SHP77 (cell line): Measurements from ENCODE around the gene PILRB.
"Not testable (repeated sequence)": the region's sequence is repeated elsewhere in the genome, so short reads cannot be mapped to it uniquely, and the experiment has no call there.

Experiments used
- DNase-seq, 2 experiments: peaks; one replicate each; lab custom pipeline; 2025; lab: John Stamatoyannopoulos, UW

PILRB gene

GRCh38 chr7:100356416-100357068 is 1.4 kb upstream of the PILRB start:
- DNase-seq, result no peak

- DNase-seq, result no peak
Observed at GRCh38 chr7:100357131-100357561, 771 bp upstream of the PILRB start.

DNA sequence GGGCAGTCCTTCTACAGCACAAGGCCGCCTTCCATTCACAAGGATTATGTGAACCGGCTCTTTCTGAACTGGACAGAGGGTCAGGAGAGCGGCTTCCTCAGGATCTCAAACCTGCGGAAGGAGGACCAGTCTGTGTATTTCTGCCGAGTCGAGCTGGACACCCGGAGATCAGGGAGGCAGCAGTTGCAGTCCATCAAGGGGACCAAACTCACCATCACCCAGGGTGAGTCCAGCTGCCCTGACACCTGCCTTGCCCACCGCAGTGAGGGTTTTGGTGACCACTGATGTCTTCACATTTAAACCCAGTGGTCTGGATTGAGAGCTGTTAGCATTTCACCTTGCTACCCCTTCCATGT is 918 bp downstream of the PILRB start:
- no peak for DNase-seq

GRCh38 chr7:100360135-100360854 is 2.4 kb downstream of the PILRB start:
- no peak for DNase-seq

DNA sequence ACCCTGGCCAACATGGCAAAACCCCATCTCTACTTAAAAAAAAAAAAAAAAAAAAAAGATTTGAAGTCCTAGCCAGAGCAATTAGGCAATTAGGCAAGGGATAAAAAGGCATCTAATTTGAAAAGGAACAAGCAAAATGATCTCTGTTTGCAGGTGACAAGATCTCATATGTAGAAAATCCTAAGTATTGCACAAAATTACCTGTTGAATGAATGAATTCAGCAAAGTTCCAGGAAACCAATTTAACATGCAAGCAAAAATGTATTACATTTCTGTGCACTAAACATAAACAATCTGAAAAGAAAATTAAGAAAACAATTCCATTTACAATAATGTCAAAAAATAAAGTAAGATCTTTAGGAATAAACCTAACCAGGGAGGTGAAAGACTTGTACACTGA is 5.2 kb downstream of the PILRB start:
- no peak for DNase-seq

DNA sequence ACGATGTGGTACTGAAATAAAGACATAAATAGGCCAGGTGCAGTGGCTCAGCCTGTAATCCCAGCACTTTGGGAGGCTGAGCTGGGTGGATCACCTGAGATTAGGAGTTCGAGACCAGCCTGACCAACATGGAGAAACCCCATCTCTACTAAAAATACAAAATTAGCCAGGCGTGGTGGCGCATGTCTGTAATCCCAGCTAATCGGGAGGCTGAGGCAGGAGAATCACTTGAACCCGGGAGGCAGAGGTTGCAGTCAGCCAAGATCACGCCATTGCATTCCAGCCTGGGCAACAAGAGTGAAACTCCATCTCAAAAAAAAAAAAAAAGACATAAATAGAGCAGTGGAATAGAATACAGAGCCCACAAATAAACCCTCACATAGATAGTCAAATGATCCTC is 5.9 kb downstream of the PILRB start:
- not testable (repeated sequence) for DNase-seq

DNA sequence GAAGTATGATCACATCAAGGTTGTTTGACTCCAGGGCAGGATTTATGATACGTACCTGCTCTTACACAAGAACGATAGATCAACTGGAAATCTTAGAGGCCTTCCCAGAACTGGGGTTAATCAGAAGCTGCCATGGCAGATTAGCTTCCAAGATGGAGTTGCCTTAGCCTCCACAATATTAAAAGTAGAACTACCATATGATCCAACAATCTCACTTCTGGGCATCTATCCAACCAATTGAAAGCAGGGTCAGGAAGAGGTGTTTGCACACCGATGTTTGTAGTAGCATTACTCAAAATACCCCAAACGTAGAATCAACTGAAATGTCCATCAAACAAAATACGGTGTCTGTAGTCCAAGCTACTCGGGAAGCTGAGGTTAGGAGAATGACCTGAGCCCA is 6.6 kb downstream of the PILRB start:
- no peak for DNase-seq

GRCh38 chr7:100365998-100366367 is 8.1 kb downstream of the PILRB start:
- DNase-seq, result not testable (repeated sequence)

DNA sequence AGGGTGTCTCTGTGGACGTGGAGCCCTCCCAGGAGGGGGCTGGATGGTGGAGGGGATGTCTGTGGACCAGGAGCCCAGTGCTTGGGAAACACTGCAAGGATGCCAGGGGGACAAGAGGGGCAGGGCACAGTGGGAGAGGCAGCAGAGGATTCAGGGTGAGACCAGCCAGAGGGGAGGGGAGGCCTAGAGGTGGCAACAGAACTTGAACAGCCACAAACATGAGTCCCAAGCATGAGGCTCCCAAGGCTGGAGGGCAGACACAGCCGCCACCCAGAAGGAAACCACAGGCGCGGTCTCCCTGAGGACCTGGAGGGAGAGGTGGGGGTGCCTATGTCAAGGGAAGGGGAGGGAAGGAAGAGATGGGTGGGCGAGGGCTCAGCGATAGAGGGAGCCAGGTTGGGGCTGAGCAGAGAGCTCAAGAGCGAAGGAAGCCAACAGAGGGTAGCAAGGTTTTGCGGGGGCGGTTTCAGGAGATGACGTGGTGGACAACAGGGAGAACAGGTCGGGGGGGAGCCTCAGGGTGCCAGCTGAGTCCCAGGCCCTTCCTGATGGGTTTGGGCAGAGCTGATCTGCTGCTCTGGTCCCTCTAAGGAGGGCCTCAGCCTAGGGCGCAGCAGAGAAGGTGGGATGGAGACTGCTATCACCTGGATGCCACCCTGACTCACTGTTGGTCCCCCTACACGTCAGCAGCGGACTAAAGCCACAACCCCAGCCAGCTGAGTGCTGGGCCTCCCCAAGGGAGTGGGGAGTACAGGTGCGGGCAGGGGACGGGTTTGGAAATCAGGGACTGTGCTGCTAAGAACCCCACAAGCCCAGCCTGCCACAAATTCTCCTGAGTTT is 8.7 kb downstream of the PILRB start:
- DNase-seq, result no peak

DNA sequence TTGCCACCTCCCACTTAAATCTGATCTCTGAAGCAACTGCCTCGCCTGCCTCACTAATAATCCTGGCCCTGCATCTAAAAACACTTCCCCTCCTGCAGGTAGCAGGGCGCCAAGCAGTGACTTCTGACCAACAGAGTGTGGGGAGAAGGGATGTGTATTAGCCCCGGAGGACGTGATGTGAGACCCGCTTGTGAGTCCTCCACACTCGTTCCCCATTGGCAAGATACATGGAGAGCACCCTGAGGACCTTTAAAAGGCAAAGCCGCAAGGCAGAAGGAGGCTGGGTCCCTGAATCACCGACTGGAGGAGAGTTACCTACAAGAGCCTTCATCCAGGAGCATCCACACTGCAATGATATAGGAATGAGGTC is 9.3 kb downstream of the PILRB start:
- no peak for DNase-seq

DNA sequence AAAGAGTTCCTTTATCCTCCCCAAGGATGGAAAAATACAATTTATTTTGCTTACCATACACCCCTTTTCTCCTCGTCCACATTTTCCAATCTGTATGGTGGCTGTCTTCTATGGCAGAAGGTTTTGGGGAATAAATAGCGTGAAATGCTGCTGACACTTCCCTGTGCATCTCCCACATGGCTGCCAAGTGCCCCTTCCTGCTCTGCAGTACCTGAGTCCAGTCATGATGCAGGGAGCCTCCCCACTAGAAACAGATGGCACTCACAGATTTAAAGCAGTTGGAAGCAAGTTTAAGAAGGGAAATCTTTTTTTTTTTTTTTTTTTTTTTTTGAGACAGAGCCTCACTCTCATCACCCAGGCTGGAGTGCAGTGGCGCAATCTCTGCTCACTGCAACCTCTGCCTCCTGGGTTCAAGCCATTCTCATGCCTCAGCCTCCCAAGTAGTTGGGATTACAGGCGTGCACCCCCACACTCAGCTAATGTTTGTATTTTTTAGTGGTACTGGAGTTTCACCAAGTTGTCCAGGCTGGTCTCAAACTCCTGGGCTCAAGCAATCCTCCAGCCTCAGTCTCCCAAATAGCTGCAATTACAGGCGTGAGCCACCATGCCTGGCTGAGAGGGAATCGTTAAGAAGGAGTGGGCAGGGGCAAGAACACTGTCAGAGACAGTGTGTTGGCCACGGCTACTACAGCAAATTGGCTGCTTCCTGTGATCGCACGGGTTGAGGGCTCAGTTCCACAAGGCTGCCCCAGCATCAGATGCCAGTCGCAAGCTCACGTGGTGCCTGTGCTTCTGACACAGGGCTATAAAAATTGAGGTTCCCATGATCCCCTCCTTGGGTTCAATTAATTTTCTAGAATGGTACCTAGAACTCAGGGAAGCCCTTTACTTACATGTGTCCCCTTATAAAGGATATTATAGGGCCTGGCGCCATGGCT is 10.0 kb downstream of the PILRB start:
- DNase-seq, result no peak

DNA sequence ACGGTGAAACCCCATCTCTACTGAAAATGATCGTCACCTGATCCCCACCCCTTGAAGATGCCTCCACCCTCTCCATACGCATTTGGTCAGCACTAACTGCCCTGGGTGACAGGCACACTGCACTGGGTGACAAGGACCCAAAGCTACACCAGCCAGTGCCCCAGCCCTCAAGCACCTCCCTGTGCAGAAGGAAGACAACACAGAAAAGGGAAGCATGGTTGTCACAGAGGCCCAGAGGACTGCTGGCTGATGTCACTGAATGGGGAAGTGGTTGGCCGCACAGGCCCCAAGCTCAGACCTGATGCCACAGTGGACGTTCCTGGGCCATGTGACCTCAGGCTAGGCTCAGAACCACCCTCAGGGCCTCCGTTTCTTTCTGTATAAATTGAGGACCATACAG is 11.2 kb downstream of the PILRB start:
- DNase-seq, result no peak

DNA sequence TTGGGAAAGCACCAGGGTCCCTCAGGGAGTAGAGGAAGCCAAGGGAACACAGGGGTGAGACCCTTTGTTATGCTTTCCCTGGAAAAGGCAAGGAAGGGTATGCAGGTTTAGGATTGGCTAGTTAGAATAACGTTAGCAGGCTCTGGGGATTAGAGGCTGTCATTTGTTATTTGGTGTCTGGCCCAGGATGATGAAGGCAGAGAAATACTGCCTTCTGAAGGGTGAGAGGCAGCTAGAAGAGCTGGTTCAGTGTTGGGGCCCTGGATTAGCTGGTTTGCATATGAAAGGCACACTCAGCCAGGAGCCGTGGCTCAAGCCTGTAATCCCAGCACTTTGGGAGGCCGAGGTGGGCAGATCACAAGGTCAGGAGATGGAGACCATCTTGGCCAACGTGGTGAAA is 12.4 kb downstream of the PILRB start:
- no peak for DNase-seq

DNA sequence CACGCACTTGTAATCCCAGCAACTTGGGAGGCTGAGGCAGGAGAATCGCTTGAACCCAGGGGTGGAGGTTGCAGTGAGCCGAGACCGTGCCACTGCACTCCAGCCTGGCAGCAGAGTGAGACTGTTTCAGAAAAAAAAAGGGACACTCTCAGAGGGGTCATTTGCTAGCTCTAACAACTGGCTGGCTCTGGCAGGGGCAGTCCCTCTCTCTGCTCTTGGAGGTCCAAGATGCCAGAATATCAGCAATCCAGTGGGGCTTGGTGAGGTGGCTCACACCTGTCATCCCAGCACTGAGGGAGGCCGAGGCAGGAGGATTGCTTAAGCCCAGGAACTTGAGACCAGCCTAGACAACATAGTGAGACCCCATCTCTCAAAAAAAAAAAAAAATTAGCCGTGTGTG is 12.8 kb downstream of the PILRB start:
- DNase-seq, result no peak

GRCh38 chr7:100371561-100372171 is 13.7 kb downstream of the PILRB start:
- no peak for DNase-seq

GRCh38 chr7:100372256-100372655 is 14.3 kb downstream of the PILRB start:
- DNase-seq, result no peak

GRCh38 chr7:100372694-100373093 is 14.8 kb downstream of the PILRB start:
- no peak for DNase-seq

DNA sequence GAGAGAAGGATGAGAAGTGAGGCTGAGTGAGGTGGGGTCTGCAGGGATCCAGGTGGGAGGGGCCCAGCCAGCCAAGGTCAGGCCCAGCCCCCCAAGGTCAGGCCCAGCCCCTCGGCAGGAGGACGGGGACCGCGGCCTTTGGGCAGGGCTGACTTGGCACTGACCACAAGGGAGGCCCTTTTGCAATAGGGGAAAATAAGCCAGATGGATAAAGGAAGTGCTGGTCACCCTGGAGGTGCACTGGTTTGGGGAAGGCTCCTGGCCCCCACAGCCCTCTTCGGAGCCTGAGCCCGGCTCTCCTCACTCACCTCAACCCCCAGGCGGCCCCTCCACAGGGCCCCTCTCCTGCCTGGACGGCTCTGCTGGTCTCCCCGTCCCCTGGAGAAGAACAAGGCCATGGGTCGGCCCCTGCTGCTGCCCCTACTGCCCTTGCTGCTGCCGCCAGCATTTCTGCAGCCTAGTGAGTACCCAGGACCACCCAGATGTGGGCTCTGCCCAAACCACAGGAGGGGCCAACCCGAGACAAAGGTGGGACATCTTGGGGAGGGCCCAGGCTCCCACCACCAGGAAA is 15.4 kb downstream of the PILRB start, which contains the start of gene PILRA:
TSS of gene PILRA (plus strand) at position 227 of the 571 bp plus-strand sequence. CDS start at position 397, 170 bp downstream.
- DNase-seq, result no peak

DNA sequence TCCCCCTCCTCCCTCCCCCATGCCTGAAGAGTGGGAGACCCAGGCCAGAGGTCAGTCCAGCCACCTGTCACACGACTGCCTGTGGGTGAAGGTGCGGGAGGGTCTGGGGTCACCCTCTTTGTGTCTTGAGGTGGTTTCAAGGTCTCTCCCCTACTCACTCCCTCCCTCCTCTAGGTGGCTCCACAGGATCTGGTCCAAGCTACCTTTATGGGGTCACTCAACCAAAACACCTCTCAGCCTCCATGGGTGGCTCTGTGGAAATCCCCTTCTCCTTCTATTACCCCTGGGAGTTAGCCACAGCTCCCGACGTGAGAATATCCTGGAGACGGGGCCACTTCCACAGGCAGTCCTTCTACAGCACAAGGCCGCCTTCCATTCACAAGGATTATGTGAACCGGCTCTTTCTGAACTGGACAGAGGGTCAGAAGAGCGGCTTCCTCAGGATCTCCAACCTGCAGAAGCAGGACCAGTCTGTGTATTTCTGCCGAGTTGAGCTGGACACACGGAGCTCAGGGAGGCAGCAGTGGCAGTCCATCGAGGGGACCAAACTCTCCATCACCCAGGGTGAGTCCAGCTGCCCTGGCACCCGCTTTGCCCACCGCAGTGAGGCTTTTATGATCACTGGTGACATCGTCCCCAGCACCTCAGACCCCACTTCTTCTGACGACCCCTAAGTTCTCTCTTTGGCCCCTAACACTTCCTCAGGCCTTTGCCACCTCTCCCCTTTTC is 16.1 kb downstream of the PILRB start:
- not testable (repeated sequence) for DNase-seq

- no peak for DNase-seq
Observed at GRCh38 chr7:100374601-100375000, 16.7 kb downstream of the PILRB start.
